OCI-LY3 (cell line): ENCODE measurements around the gene NRXN3.

Source experiments
- H2AFZ ChIP-seq: fragments of 200-600, 300-600 bp; shearing (Covaris generic); 2 replicates; pipeline ENCODE4 v1.6.0; 2014; ENCODE audit warnings: antibody characterized with exemption, low read depth, low read length
- H3K27ac ChIP-seq: fragments of 200-600, 300-600 bp; sonication (generic); 2 replicates; pipeline ENCODE4 v1.5.1; 2014; ENCODE audit warnings: mild to moderate bottlenecking, low read length, moderate library complexity, mixed read lengths
- H3K27me3 ChIP-seq: fragments of 200-600, 300-600 bp; sonication (generic); 2 replicates; pipeline ENCODE4 v1.6.1; 2014; ENCODE audit warnings: low read depth, low read length, mixed read lengths
- H3K36me3 ChIP-seq: fragments of 200-600, 300-600 bp; sonication (generic); replicated peaks from 2 replicates; pipeline ENCODE3; 2014; ENCODE audit warnings: low read depth, low read length, mixed read lengths
- H3K4me1 ChIP-seq: fragments of 300-600, 200-600 bp; sonication (generic); 2 replicates; pipeline ENCODE4 v1.6.1; 2014; ENCODE audit warnings: low read length, mixed read lengths
- H3K4me2 ChIP-seq: fragments of 200-600, 300-600 bp; sonication (generic); 2 replicates; pipeline ENCODE4 v1.6.1; 2014; ENCODE audit warnings: low read length, mixed read lengths
- H3K4me3 ChIP-seq: fragments of 300-600, 200-600 bp; sonication (generic); 2 replicates; pipeline ENCODE4 v1.5.1; 2014; ENCODE audit warnings: antibody characterized with exemption, mild to moderate bottlenecking, low read length, moderate library complexity
- H3K79me2 ChIP-seq: fragments of 300-600, 200-600 bp; shearing (Covaris generic); 2 replicates; pipeline ENCODE4 v1.6.1; 2014; ENCODE audit warnings: mild to moderate bottlenecking, low read length, mixed read lengths
- H3K9ac ChIP-seq: fragments of 300-600, 200-600 bp; shearing (Covaris generic); 2 replicates; pipeline ENCODE4 v1.6.0; 2014; ENCODE audit warnings: mild to moderate bottlenecking, low read length, moderate library complexity
- H3K9me3 ChIP-seq: fragments of 200-600, 300-600 bp; shearing (Covaris generic); 2 replicates; pipeline ENCODE4 v1.6.1; 2014; ENCODE audit warnings: low read length, mixed read lengths; ENCODE audit not compliant: insufficient read depth
- H4K20me1 ChIP-seq: fragments of 200-600, 300-600 bp; sonication (generic); 2 replicates; pipeline ENCODE4 v1.6.1; 2016; ENCODE audit warnings: low read length, mixed read lengths; ENCODE audit not compliant: insufficient read depth
- EZH2phosphoT487 ChIP-seq: fragments of 200-600 bp; shearing (Covaris generic); IDR thresholded peaks from 2 replicates; pipeline ENCODE4 v1.6.1; 2018; ENCODE audit warnings: antibody characterized with exemption, mixed run types, low read depth
- TF ChIP-seq, protein P1 (sequence below): fragments of 200-600, 300-600 bp; sonication (generic); IDR thresholded peaks from 2 replicates; pipeline ENCODE4 v1.5.1; 2014; ENCODE audit warnings: antibody characterized with exemption, low read length, low read depth

Gene NRXN3

DNA sequence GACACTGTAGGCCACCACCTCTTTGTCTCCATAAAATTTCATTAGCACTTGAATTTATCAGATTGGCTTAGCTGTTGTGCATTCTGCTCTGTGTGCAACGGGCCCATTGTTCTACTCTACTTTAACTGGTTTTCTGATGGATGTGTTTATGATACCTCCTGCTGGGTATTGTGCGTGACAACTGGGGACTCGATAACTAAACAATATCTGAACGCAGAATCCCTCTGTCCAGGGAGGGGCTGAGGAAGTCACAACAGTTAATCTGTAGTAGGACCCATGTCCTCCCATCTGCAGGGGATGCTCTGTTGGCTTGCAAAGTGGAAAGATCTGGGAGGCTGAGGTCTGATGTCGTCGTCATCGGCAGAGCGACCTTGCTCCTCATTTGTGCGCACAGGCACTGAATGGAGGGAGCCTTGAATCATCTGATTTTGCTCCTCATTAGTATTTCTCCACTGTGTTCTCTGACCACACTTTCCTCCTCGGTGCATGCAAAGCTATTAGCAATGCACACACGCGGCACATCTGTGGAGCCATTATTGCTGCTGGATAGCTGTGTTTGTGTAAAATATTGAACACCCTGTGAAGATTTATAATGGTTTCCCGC is 422.5 kb downstream of the NRXN3 start:
- no peak overlapping the region for H2AFZ ChIP-seq
- no peak overlapping the region for H3K27ac ChIP-seq
- no peaks in the 10 kb centered on the region for H3K27me3 ChIP-seq
- H3K9me3 ChIP-seq, result no peaks in the 10 kb centered on the region
- no peaks in the 10 kb centered on the region for H4K20me1 ChIP-seq
- no peak overlapping the region for H3K4me2 ChIP-seq
- H3K4me3 ChIP-seq, result no peak overlapping the region
- no peak for TF ChIP-seq EZH2phosphoT487
- TF ChIP-seq, protein P1, sequence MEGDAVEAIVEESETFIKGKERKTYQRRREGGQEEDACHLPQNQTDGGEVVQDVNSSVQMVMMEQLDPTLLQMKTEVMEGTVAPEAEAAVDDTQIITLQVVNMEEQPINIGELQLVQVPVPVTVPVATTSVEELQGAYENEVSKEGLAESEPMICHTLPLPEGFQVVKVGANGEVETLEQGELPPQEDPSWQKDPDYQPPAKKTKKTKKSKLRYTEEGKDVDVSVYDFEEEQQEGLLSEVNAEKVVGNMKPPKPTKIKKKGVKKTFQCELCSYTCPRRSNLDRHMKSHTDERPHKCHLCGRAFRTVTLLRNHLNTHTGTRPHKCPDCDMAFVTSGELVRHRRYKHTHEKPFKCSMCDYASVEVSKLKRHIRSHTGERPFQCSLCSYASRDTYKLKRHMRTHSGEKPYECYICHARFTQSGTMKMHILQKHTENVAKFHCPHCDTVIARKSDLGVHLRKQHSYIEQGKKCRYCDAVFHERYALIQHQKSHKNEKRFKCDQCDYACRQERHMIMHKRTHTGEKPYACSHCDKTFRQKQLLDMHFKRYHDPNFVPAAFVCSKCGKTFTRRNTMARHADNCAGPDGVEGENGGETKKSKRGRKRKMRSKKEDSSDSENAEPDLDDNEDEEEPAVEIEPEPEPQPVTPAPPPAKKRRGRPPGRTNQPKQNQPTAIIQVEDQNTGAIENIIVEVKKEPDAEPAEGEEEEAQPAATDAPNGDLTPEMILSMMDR, result no peak
- H3K9ac ChIP-seq, result no peak overlapping the region
- no peaks in the 10 kb centered on the region for H3K79me2 ChIP-seq
- H3K36me3 ChIP-seq, result no peaks in the 10 kb centered on the region
- no peaks in the 10 kb centered on the region for H3K4me1 ChIP-seq

DNA sequence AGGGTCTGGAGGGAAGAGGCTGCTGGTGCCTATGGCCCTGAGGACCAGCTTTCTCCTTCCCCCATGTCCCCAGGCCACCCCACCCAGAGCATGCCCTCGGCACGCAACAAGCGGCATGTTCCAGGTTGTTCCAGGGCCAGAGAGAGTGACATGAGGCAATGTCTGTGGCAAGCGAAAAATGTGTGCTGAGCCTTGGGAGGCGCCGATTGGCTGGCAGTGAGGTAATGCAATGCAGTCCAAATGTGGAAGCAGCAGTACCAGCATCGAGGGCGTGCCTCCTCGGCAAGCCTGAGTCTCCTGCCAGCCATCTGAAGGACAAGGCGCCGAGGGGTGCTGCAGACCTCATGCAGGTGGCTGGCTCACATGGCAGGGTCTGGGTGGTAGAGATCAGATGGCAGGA is 423.8 kb downstream of the NRXN3 start:
- Histone ChIP-seq H4K20me1 (no peaks in the 10 kb centered on the region), H2AFZ (no peak overlapping the region), H3K4me3 (no peak overlapping the region), H3K36me3 (no peaks in the 10 kb centered on the region), H3K27ac (no peak overlapping the region), H3K4me1 (no peaks in the 10 kb centered on the region), H3K9me3 (no peaks in the 10 kb centered on the region), H3K79me2 (no peaks in the 10 kb centered on the region), H3K27me3 (no peaks in the 10 kb centered on the region), H3K9ac (no peak overlapping the region), H3K4me2 (no peak overlapping the region)
- TF ChIP-seq, protein P1, result no peak
- TF ChIP-seq EZH2phosphoT487, result no peak

DNA sequence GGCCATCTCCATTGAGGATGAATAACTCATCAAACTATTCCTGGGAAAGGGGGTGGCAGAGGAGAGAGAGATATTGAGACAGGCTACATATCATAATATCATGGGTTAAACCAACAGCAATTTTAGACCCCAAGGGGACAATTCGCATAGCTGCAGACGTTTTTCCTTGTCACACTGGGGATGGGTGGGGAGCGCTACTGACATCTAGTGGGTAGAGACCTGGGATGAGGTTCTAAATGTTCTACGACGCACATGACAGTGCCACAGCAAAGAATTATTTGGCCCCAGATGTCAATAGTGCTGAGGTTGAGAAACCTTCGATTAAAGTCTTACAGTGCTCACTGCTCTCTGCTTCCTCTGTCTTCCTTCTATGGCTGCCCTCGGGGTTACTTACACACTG is 425.6 kb downstream of the NRXN3 start:
- TF ChIP-seq, protein P1, result peak; percentile 37
- TF ChIP-seq EZH2phosphoT487, result no peak
- Histone ChIP-seq H3K9ac (no peak overlapping the region), H3K4me3 (no peak overlapping the region), H3K79me2 (no peaks in the 10 kb centered on the region), H4K20me1 (no peaks in the 10 kb centered on the region), H3K4me1 (no peaks in the 10 kb centered on the region), H3K36me3 (no peaks in the 10 kb centered on the region), H3K4me2 (no peak overlapping the region), H2AFZ (no peak overlapping the region), H3K27ac (no peak overlapping the region), H3K9me3 (no peaks in the 10 kb centered on the region), H3K27me3 (0 out of 2 replicates have a peak, but pooled peaks cover under 1% of the 10 kb centered on the region)

DNA sequence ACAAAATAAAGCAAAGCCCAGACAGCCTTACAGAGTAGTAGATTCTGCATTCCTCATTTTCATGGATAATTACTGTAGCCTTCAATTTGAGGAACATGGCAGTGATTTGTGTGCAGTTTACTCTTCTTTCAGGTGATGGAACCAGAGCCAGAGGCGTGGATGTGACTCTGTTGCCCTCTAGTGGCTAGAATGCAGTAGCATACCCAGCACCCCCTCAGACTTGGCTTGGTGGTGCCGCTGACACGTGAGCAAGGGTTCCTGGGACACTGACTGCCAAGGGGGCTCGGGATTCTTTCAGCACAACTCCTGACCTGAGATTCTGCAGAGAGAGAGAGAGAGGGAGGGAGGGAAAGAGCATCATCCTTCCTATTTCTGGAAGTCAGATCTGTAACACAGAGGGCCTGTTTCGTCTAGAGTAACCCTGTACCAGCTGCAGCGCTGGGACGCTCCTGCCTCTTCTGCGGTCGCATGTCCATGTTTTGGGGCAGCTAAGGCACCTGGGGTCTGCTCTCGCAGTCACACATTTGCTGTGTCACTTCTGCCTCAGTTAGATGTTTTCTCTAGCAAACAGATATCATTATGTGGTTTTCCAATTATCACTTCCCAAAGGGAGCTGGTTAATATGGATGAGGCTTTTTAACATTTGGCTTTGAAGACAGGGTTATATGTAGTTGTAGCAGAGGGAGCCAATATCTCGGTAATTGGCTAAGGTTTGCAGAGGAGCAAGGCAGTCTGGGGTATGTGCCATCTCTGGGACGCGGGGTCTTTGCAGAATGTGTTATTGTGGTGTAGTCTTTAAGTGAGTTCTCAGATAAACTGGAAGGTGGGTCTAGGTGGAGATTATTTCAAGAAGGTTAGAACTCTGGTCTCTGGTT is 428.1 kb downstream of the NRXN3 start:
- Histone ChIP-seq H3K9ac (no peak overlapping the region), H3K9me3 (no peaks in the 10 kb centered on the region), H3K79me2 (no peaks in the 10 kb centered on the region), H4K20me1 (no peaks in the 10 kb centered on the region), H3K27ac (no peak overlapping the region), H3K4me3 (no peak overlapping the region), H3K36me3 (no peaks in the 10 kb centered on the region), H3K4me1 (no peaks in the 10 kb centered on the region), H3K27me3 (0 out of 2 replicates have a peak, but pooled peaks cover 3% of the 10 kb centered on the region), H2AFZ (no peak overlapping the region), H3K4me2 (no peak overlapping the region)
- TF ChIP-seq, protein P1, result peak; percentile 87
- TF ChIP-seq EZH2phosphoT487, result no peak
